NCI-H748 (cell line): ENCODE measurements around the gene SMARCA4.

Experiments used
- DNase-seq: peaks from one replicate; lab custom pipeline; 2025; ENCODE audit not compliant: unreplicated experiment; lab: John Stamatoyannopoulos, UW

SMARCA4 gene

GRCh38 chr19:11031421-11032070 lies 70.7 kb downstream of the SMARCA4 start:
- DNase-seq: no peak

GRCh38 chr19:11033251-11033650 lies 72.4 kb downstream of the SMARCA4 start:
- DNase-seq: no peak

DNA sequence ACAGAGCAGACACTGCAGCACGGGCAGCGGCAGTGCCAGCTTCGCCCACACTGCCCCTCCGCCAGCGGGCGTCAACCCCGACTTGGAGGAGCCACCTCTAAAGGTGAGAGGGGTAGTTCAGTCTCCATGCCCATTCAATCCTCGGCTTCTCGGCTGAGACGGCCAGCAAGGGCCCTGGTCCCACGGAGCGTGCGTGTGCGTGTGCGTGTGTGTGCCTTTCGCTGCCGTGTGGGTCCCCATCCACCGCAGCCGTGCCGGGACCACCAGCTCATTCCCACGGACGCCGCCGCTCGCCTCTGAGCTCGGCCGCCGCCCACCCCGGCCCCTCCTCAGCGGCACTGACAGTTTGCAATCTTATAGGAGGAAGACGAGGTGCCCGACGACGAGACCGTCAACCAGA lies 72.9 kb downstream of the SMARCA4 start:
- DNase-seq: no peak

DNA sequence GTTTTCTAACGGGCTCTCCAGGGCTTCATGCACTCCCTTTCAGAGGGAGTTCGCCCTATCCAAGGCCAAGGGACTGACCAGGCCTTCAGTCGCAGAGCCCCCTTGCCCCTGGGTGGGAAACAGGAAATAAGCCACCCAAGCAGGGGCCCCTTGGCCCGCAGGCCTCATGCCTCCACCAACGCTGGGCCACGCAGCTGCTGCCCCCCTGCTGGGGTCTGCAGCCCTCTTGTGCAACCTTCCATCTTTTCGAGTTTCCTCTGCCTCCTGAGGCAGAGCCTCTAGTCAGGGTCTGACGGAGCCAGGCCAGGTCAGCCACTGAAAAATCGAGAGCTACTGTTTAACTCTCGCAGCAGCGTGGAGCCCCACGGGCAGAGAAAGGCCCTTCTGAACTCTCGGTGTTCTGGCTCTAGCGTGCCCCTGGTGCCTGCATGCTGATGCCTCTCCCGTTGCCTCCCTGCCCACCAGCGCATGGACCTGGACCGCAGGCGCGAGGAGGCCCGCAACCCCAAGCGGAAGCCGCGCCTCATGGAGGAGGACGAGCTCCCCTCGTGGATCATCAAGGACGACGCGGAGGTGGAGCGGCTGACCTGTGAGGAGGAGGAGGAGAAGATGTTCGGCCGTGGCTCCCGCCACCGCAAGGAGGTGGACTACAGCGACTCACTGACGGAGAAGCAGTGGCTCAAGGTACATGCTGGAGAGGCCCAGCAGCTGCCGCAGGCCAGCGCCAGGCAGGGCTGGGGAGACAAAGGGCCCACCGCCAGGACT lies 73.8 kb downstream of the SMARCA4 start:
- no peak for DNase-seq

DNA sequence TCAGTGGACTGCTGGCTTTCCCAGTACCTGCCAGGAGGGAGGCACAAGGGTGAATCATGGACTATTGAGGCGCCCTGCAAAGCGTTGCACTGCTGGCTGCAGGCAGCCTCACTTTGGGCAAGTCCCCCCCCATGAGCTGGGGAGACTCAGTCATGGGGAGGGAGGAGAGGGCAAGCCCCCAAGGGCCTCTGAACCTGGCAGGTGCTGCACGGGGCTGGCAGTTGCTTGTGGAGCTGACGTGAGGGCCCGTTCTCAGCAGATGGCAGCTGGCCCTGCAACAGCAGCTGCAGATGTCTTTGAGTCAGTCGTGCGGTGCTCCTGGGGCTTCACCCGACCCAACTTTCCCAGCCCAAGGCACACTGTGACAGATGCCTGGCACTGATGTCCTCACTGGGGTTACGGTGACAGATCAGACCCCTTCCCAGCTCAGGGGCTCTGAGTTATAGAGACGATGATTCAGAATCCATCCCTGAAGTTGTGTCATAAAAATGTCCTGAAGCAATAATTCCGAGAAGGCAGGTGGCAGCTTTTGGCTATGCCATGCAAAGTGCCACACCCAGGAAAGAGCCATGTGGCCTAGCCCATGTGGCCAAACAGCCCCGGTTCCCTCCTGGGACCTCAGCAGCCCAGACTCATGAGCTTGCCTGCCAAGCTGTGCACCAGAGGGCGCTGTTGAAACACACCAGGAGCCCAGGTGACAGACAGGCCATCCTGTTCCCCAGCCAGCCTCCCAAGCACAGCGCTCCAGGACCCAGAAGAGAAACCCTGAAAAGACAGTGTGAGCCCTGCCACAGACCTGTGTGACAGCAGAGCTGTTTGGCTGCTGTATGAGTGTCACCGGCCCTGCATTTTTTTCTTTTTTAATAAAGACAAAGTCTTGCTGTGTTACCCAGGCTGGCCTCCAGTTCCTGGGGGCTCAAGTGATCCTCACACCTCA lies 74.9 kb downstream of the SMARCA4 start:
- DNase-seq: peak; percentile 60

- DNase-seq: no peak
Measured at GRCh38 chr19:11038511-11038910, 77.7 kb downstream of the SMARCA4 start.

DNA sequence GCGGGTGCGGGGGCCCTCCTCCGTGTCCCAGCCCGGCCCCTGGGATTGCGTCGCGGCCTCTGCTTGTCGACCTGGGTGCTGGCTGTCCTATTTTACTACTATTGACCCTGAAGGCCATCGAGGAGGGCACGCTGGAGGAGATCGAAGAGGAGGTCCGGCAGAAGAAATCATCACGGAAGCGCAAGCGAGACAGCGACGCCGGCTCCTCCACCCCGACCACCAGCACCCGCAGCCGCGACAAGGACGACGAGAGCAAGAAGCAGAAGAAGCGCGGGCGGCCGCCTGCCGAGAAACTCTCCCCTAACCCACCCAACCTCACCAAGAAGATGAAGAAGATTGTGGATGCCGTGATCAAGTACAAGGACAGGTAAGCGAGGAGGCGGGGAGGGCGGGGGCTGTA lies 80.4 kb downstream of the SMARCA4 start:
- no peak for DNase-seq

GRCh38 chr19:11041966-11042627 lies 81.3 kb downstream of the SMARCA4 start:
- DNase-seq: no peak

DNA sequence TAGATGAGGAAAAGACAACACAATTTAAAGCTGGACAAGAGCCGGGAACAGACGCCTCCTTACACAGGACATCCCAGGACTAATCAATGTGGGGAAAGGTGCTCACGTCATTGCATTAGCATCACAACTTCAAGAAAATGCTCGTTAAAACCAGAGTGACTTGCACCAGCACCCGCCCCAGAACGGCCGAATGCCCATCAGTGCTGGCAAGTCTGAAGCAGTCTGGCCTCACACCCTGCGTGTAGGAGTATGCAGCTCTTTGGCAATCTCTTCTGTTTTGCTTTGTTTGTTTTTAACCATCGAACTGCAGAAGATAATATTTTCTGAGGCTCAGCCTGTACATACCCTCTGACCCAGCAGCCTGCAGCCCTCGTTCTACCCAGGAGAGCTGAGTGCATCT lies 83.6 kb downstream of the SMARCA4 start:
- no peak for DNase-seq

DNA sequence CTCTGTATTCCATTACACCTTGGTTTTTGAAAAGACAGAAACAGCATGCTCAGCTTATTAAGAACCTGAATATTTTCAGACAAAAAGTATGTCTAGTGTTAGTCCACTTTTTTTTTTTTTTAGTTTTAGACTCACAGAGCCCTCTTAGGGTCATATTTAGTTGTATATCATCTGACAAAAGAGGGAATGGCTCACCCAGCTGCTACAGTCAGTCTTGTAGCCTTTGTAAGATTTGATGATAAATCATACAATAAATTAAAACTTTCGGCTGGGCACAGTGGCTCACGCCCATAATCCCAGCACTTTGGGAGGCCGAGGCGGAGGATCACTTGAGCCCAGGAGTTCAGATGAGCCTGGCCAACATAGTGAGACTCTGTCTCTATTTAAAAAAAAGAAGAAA lies 84.7 kb downstream of the SMARCA4 start:
- DNase-seq: no peak

DNA sequence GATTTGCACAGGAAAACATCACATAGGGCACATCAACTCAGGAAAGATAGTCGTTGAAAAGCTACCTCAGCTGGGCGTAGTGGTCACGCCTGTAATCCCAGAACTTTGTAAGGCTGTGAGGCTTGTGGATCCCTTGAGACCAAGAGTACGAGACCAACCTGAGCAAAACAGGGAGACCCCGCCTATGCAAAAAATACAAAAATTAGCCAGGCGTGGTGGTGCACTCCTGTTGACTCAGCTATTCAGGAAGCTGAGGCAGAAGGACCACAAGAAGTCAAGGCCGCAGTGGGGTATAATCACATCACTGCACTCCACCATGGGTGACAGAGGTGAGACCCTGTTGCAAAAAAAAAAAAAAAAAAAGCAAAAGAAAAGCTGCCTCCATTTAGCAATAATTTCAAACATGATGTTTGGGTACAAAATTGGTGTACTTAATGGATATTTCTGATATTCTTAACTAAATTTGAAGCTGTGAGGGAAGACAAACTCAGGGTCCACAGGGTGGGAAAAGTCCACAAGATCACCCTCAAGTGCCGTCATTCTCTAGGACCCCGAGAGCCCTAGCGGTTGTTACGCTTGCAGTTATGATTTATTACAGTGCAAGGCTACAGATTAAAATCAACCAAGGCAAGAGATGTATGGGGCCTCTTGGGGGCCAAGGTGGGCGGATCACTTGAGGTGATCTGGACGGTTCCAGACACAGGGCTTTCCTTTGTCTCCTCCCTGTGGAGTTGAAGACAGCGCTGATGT lies 86.0 kb downstream of the SMARCA4 start:
- DNase-seq: no peak

DNA sequence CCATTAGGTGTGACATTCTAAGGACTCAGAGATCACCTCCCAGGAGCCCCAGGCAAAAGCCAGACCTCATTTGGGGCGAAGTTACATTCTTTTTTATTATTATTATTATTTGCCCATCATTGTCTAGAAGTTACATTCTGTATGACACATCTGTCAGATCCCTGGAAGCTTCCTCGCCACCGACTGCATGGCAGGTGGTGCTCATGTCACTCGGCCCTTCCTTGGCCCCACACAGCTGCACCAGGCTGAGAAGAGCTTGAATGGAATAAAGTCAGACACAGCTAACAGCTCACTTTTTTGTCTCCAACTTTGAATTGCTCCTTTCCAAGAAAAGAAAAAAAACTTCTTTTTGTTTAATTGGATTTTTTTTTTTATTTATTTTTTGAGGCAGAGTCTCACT lies 87.0 kb downstream of the SMARCA4 start:
- no peak for DNase-seq

DNA sequence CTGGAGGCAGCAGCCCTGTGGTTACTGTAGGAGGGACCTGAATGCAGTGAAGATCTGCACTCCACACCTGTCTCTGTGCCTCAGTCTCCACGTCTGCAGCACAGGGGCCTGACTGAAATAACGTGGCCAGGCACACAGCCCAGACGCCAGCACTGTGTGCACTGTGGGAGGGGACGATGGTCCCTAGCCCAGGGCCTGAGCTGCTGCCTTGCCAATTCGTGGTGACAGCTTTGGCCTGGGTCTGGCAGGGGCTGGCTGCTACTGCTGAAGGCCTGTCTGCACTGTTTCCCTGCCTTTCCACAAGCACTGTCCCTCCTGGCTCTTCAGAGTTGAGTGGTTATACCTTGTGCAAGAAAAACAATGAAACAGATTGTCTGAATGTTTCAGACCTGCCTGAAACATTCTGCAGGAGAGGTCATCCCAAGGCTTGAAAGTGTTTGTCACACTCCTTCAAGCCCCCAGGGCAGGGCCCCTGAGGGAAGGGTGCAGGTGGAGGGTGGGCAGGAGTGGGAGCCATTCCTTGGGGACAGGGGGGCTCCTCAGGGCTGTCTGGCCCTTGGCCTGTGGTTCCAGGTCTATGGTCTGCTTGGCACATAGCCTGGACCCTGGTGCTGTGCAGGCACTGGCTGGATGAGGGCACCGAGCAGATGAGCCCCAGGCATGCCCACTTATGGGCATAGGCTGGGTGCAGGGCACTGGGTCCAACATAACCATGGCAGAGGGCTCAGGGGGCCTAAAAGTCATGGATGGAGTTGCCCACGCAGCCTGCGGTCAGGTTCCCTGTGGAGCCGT lies 89.7 kb downstream of the SMARCA4 start:
- DNase-seq: no peak

GRCh38 chr19:11053817-11054195 lies 93.0 kb downstream of the SMARCA4 start:
- no peak for DNase-seq

GRCh38 chr19:11054200-11054599 lies 93.4 kb downstream of the SMARCA4 start:
- no peak for DNase-seq

DNA sequence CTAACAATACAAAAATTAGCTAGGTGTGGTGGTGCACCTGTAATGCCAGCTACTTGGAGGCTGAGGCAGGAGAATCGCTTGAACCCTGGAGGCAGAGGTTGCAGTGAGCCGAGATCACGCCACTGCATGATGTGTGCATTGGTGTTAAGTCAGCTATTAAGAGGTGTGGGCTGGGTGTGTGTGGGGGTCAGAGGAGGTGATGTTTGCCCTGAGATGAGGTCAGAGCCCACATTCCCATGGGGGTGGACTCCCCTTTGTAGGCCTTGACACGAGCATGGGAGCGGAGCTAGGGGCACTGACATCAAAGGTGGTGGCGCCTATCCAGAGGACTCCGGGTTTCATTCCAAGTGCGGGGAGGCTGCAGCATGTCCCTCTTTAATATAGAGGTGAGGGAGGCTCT lies 93.8 kb downstream of the SMARCA4 start:
- no peak for DNase-seq

- no peak for DNase-seq
Measured at GRCh38 chr19:11058246-11059030, 97.6 kb downstream of the SMARCA4 start.

GRCh38 chr19:11059511-11060358 lies 98.9 kb downstream of the SMARCA4 start:
- DNase-seq: no peak
